ENCODE measurements around the gene HECW1.

HECW1 gene

DNA sequence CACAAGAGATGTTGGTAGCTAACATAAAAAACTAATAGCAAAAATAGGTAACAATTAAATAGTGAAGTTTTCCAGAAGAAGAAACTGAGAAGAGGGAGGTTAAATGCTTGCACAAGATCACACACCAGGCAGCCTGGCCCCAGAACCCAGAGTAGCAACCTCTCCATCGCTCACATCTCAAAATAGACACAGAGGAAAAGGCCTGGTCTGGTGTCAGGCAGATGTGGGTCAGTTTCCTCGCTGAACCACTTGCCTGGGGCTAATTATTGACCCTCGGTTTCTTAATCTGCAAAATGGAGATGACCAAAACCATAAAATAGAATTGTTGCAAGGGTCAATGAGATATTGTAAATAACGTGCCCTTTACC is 425.9 kb downstream of the HECW1 start:
- TF ChIP-seq EGR1 (IDR thresholded peaks at IDR 0.05): no peak

DNA sequence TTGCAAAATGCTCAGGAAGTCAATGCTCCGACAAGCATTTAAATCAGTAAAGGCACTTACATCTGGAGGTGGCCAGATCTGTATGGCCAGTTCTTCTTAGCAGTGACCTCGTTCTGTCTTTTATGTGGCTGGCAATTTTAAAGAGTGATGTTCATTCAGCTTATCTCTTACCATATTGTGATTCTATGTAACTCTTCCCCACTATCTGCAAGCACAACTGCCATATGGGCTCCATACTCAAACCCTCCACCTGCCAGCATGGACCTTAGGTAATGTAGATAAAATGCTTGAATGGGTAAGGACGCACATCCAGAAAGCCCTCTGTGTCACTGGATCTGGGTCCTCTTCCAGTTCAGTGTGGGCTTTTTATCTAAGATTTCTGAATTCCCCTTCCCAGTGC is 428.0 kb downstream of the HECW1 start:
- no peak for TF ChIP-seq EP300 (IDR thresholded peaks at IDR 0.05; ENCODE audit: borderline replicate concordance)
- no peak for TF ChIP-seq TEAD4 (IDR thresholded peaks at IDR 0.05)
- TF ChIP-seq TAF1 (IDR thresholded peaks at IDR 0.05; ENCODE audit: low read depth): no peak

DNA sequence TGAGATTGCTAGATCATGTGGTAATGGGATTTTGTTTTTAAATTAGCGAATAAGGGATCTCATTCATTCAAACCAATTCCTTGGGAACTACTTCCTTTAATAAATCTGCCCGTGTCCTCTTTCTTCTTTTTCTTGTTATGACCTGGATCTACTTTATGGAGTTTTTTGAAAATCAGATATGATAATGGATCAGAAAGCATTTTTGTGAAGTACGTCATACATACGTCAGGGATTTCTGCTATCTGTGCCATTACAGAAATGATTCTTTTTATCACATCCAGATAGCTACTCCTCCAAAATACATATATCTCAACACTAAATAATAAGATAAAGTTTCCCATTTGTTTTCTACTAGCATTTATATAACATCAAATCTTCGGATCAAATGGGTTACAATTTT is 430.3 kb downstream of the HECW1 start:
- TF ChIP-seq CREB1 (IDR thresholded peaks at IDR 0.05; ENCODE audit: low read depth) (no peak), EGR1 (IDR thresholded peaks at IDR 0.05) (no peak), TCF12 (IDR thresholded peaks at IDR 0.05; ENCODE audit: low read depth) (no peak), FOXM1 (IDR thresholded peaks at IDR 0.05; ENCODE audit: borderline replicate concordance, low read depth) (no peak), NFIC (IDR thresholded peaks at IDR 0.05) (no peak), CEBPB (IDR thresholded peaks at IDR 0.05) (no peak), TAF1 (IDR thresholded peaks at IDR 0.05; ENCODE audit: low read depth) (no peak), ZBTB7A (IDR thresholded peaks at IDR 0.05; ENCODE audit: low read depth) (no peak), EP300 (IDR thresholded peaks at IDR 0.05; ENCODE audit: borderline replicate concordance) (no peak), YY1 (IDR thresholded peaks at IDR 0.05; ENCODE audit: low read depth) (no peak), RAD21 (IDR thresholded peaks at IDR 0.05; ENCODE audit: low read depth) (no peak)
- TF ChIP-seq, protein P1, sequence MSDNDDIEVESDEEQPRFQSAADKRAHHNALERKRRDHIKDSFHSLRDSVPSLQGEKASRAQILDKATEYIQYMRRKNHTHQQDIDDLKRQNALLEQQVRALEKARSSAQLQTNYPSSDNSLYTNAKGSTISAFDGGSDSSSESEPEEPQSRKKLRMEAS (IDR thresholded peaks at IDR 0.05): no peak
- TF ChIP-seq, protein P2, sequence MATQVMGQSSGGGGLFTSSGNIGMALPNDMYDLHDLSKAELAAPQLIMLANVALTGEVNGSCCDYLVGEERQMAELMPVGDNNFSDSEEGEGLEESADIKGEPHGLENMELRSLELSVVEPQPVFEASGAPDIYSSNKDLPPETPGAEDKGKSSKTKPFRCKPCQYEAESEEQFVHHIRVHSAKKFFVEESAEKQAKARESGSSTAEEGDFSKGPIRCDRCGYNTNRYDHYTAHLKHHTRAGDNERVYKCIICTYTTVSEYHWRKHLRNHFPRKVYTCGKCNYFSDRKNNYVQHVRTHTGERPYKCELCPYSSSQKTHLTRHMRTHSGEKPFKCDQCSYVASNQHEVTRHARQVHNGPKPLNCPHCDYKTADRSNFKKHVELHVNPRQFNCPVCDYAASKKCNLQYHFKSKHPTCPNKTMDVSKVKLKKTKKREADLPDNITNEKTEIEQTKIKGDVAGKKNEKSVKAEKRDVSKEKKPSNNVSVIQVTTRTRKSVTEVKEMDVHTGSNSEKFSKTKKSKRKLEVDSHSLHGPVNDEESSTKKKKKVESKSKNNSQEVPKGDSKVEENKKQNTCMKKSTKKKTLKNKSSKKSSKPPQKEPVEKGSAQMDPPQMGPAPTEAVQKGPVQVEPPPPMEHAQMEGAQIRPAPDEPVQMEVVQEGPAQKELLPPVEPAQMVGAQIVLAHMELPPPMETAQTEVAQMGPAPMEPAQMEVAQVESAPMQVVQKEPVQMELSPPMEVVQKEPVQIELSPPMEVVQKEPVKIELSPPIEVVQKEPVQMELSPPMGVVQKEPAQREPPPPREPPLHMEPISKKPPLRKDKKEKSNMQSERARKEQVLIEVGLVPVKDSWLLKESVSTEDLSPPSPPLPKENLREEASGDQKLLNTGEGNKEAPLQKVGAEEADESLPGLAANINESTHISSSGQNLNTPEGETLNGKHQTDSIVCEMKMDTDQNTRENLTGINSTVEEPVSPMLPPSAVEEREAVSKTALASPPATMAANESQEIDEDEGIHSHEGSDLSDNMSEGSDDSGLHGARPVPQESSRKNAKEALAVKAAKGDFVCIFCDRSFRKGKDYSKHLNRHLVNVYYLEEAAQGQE (IDR thresholded peaks at IDR 0.05; ENCODE audit: low read depth): no peak

DNA sequence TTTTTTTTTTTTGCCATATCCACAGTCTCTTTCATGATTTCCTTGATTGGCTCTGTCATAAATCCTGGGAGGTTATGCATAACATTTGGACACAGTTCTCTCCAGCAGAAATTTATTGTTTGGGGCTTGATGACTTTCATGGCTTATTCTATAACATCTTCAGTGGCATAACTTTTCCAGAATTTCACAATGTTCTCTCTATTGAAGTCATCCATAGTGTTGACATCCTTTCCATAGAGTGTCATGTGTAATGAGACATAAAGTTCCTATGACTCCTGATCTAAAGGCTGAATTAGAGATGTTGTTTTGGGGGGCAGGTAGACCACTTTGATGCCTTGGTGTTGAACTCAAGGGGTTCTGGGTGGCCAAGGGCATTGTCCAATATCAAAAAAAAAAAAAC is 433.8 kb downstream of the HECW1 start:
- no peak for TF ChIP-seq EGR1 (IDR thresholded peaks at IDR 0.05)
- no peak for TF ChIP-seq TAF1 (IDR thresholded peaks at IDR 0.05; ENCODE audit: low read depth)
- TF ChIP-seq CEBPB (IDR thresholded peaks at IDR 0.05): no peak
- TF ChIP-seq, protein P2 (IDR thresholded peaks at IDR 0.05; ENCODE audit: low read depth): no peak
- no peak for TF ChIP-seq NFIC (IDR thresholded peaks at IDR 0.05)
- TF ChIP-seq EP300 (IDR thresholded peaks at IDR 0.05; ENCODE audit: borderline replicate concordance): no peak
- no peak for TF ChIP-seq ZBTB7A (IDR thresholded peaks at IDR 0.05; ENCODE audit: low read depth)
- TF ChIP-seq, protein P1 (IDR thresholded peaks at IDR 0.05): no peak
- no peak for TF ChIP-seq FOXM1 (IDR thresholded peaks at IDR 0.05; ENCODE audit: borderline replicate concordance, low read depth)
- no peak for TF ChIP-seq TCF12 (IDR thresholded peaks at IDR 0.05; ENCODE audit: low read depth)
- no peak for TF ChIP-seq TEAD4 (IDR thresholded peaks at IDR 0.05)
- TF ChIP-seq RAD21 (IDR thresholded peaks at IDR 0.05; ENCODE audit: low read depth): no peak
- no peak for TF ChIP-seq CREB1 (IDR thresholded peaks at IDR 0.05; ENCODE audit: low read depth)

DNA sequence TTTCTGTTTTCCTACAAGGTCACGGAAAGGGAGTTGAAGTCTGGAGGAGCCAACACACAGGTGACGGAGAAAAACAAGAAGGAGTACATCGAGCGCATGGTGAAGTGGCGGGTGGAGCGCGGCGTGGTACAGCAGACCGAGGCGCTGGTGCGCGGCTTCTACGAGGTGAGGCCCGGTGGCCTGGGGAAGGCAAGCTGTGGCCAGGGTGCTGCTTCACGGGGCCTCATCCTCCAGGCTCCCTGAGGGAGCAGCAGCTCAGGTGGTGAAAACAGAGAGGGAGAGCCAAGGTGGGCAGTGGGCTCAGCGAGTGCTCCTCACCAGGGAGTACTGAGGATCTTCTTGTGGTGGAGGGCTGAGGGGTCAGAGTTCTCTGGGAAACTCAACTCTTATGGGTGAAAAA is 438.0 kb downstream of the HECW1 start:
- TF ChIP-seq EP300 (IDR thresholded peaks at IDR 0.05; ENCODE audit: borderline replicate concordance) (no peak), EGR1 (IDR thresholded peaks at IDR 0.05) (no peak), TCF12 (IDR thresholded peaks at IDR 0.05; ENCODE audit: low read depth) (no peak), TEAD4 (IDR thresholded peaks at IDR 0.05) (no peak), CREB1 (IDR thresholded peaks at IDR 0.05; ENCODE audit: low read depth) (no peak), NFIC (IDR thresholded peaks at IDR 0.05) (no peak), TAF1 (IDR thresholded peaks at IDR 0.05; ENCODE audit: low read depth) (no peak), YY1 (IDR thresholded peaks at IDR 0.05; ENCODE audit: low read depth) (no peak), FOXM1 (IDR thresholded peaks at IDR 0.05; ENCODE audit: borderline replicate concordance, low read depth) (no peak)
- TF ChIP-seq, protein P1 (IDR thresholded peaks at IDR 0.05): no peak

DNA sequence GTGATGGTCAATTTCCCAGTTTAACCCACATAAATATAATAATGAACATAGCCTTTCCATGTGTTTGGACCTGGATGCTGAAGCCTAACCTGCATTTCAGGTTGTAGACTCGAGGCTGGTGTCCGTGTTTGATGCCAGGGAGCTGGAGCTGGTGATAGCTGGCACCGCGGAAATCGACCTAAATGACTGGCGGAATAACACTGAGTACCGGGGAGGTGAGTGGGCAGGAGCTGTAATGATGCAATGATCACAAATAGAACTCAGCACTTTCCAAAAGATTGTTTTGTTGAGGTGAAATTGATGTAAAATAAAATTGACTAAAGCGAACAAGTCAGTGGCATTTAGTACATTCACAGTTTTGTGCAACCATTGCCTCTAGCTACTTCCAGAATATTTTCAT is 439.7 kb downstream of the HECW1 start:
- no peak for TF ChIP-seq EGR1 (IDR thresholded peaks at IDR 0.05)

DNA sequence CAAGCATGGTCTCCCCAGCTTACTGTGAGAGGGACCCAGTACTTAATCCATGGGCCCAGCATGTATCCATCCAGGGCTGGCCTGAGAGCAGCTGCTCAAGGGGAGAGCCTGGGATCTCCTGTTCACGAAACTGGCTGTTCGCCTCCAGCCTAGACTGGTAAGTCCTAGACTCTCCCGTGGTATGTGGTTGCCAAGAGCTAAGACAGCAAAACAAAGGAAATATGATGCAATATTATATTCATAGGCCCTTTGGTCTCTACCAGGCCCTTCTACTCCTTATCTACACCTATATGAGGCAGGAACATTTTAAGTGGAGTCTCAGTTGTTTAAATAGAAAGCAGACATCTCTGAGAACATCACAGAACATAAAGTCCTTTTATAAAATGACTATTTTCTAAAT is 441.6 kb downstream of the HECW1 start:
- no peak for TF ChIP-seq RAD21 (IDR thresholded peaks at IDR 0.05; ENCODE audit: low read depth)
- no peak for TF ChIP-seq TAF1 (IDR thresholded peaks at IDR 0.05; ENCODE audit: low read depth)
- no peak for TF ChIP-seq CREB1 (IDR thresholded peaks at IDR 0.05; ENCODE audit: low read depth)
- TF ChIP-seq FOXM1 (IDR thresholded peaks at IDR 0.05; ENCODE audit: borderline replicate concordance, low read depth): no peak
- TF ChIP-seq YY1 (IDR thresholded peaks at IDR 0.05; ENCODE audit: low read depth): no peak
- TF ChIP-seq CEBPB (IDR thresholded peaks at IDR 0.05): no peak
- no peak for TF ChIP-seq EGR1 (IDR thresholded peaks at IDR 0.05)
- TF ChIP-seq, protein P1 (IDR thresholded peaks at IDR 0.05): no peak
- no peak for TF ChIP-seq NFIC (IDR thresholded peaks at IDR 0.05)
- TF ChIP-seq TEAD4 (IDR thresholded peaks at IDR 0.05): no peak
- TF ChIP-seq ZBTB7A (IDR thresholded peaks at IDR 0.05; ENCODE audit: low read depth): no peak
- TF ChIP-seq, protein P3, sequence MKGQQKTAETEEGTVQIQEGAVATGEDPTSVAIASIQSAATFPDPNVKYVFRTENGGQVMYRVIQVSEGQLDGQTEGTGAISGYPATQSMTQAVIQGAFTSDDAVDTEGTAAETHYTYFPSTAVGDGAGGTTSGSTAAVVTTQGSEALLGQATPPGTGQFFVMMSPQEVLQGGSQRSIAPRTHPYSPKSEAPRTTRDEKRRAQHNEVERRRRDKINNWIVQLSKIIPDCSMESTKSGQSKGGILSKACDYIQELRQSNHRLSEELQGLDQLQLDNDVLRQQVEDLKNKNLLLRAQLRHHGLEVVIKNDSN (IDR thresholded peaks at IDR 0.05): no peak
- TF ChIP-seq, protein P2 (IDR thresholded peaks at IDR 0.05; ENCODE audit: low read depth): no peak
- no peak for TF ChIP-seq EP300 (IDR thresholded peaks at IDR 0.05; ENCODE audit: borderline replicate concordance)
- no peak for TF ChIP-seq TCF12 (IDR thresholded peaks at IDR 0.05; ENCODE audit: low read depth)
